ENCODE measurements around the gene FANCC. TPM values are rescaled to one million over a fixed set of nuclear protein-coding genes. Genes with fewer than 3 reads are reported as not detected.

Gene FANCC
- total RNA-seq, 3 donors from 2014 or later (not counting 1 experiment from before 2014, with no cell fraction given): 9.9 to 18.9 (median 12.8) TPM

GRCh38 chr9:95283673-95284072 is 33.8 kb downstream of the FANCC start:
- ATAC-seq (no peak), DNase-seq (no peak)
- peaks cover 19% of the 10 kb centered on the region for H3K36me3 Mint-ChIP-seq
- peaks cover 6 to 18% of the 10 kb centered on the region in 2 donors for H3K9me3 Mint-ChIP-seq
- intact Hi-C loops (cut with micrococcal nuclease): no loop called here
- H3K27ac ChIP-seq (ENCODE audit: low read length): no peak overlapping the region
- no peaks in the 10 kb centered on the region for H3K27me3 Mint-ChIP-seq (ENCODE audit: low read depth in 2 of 2)
- H3K4me1 ChIP-seq (ENCODE audit: control insufficient read depth, insufficient read depth, low read length): no peaks in the 10 kb centered on the region
- H3K4me3 ChIP-seq (ENCODE audit: low read length): no peak overlapping the region
- 100% methylated on average over 1 of the region's 2 CpGs for WGBS (ENCODE audit: insufficient coverage)
- no peaks in the 10 kb centered on the region for H3K4me1 Mint-ChIP-seq
- H3K27ac Mint-ChIP-seq: no peak overlapping the region
- H3K9me3 ChIP-seq (ENCODE audit: control insufficient read depth, insufficient read depth, low read length): no peaks in the 10 kb centered on the region
- H3K36me3 ChIP-seq (ENCODE audit: control insufficient read depth, insufficient read depth, low read length): no peaks in the 10 kb centered on the region
- H3K4me3 Mint-ChIP-seq: no peak overlapping the region
- H3K27me3 ChIP-seq (ENCODE audit: control insufficient read depth, insufficient read depth, low read length): no peaks in the 10 kb centered on the region
- TF ChIP-seq CTCF (IDR thresholded peaks at IDR 0.05): no peak

GRCh38 chr9:95282332-95282731 is 35.2 kb downstream of the FANCC start:
- H3K27ac ChIP-seq (ENCODE audit: low read length): no peak overlapping the region
- H3K4me1 Mint-ChIP-seq: no peaks in the 10 kb centered on the region
- H3K4me3 Mint-ChIP-seq: no peak overlapping the region
- no peaks in the 10 kb centered on the region for H3K4me1 ChIP-seq (ENCODE audit: control insufficient read depth, insufficient read depth, low read length)
- no peaks in the 10 kb centered on the region for H3K27me3 ChIP-seq (ENCODE audit: control insufficient read depth, insufficient read depth, low read length)
- DNase-seq: no peak
- peaks cover 6 to 18% of the 10 kb centered on the region in 2 donors for H3K9me3 Mint-ChIP-seq
- no peak for TF ChIP-seq CTCF (IDR thresholded peaks at IDR 0.05)
- intact Hi-C loops (cut with micrococcal nuclease): no loop called here
- no peaks in the 10 kb centered on the region for H3K27me3 Mint-ChIP-seq (ENCODE audit: low read depth in 2 of 2)
- H3K9me3 ChIP-seq (ENCODE audit: control insufficient read depth, insufficient read depth, low read length): no peaks in the 10 kb centered on the region
- peaks cover 19% of the 10 kb centered on the region for H3K36me3 Mint-ChIP-seq
- no peaks in the 10 kb centered on the region for H3K36me3 ChIP-seq (ENCODE audit: control insufficient read depth, insufficient read depth, low read length)
- ATAC-seq: no peak
- no peak overlapping the region for H3K27ac Mint-ChIP-seq
- no peak overlapping the region for H3K4me3 ChIP-seq (ENCODE audit: low read length)

- H3K27me3 Mint-ChIP-seq (ENCODE audit: low read depth in 2 of 2): no peaks in the 10 kb centered on the region
- Histone ChIP-seq H3K27me3 (ENCODE audit: control insufficient read depth, insufficient read depth, low read length) (no peaks in the 10 kb centered on the region), H3K4me3 (ENCODE audit: low read length) (no peak overlapping the region), H3K36me3 (ENCODE audit: control insufficient read depth, insufficient read depth, low read length) (no peaks in the 10 kb centered on the region), H3K27ac (ENCODE audit: low read length) (no peak overlapping the region), H3K4me1 (ENCODE audit: control insufficient read depth, insufficient read depth, low read length) (no peaks in the 10 kb centered on the region), H3K9me3 (ENCODE audit: control insufficient read depth, insufficient read depth, low read length) (no peaks in the 10 kb centered on the region)
- 100% methylated on average over 1 of the region's 1 CpG for WGBS (ENCODE audit: insufficient coverage)
- peaks cover 19% of the 10 kb centered on the region for H3K36me3 Mint-ChIP-seq
- ATAC-seq: no peak
- H3K4me3 Mint-ChIP-seq: no peak overlapping the region
- peaks cover 6 to 18% of the 10 kb centered on the region in 2 donors for H3K9me3 Mint-ChIP-seq
- TF ChIP-seq CTCF (IDR thresholded peaks at IDR 0.05): no peak
- H3K27ac Mint-ChIP-seq: no peak overlapping the region
- no peak for DNase-seq
- no peaks in the 10 kb centered on the region for H3K4me1 Mint-ChIP-seq
- intact Hi-C loops (cut with micrococcal nuclease): no loop called here
Observed at GRCh38 chr9:95280745-95281144, 36.8 kb downstream of the FANCC start.

- peaks cover 19% of the 10 kb centered on the region for H3K36me3 Mint-ChIP-seq
- H3K9me3 ChIP-seq (ENCODE audit: control insufficient read depth, insufficient read depth, low read length): no peaks in the 10 kb centered on the region
- no peak overlapping the region for H3K4me3 ChIP-seq (ENCODE audit: low read length)
- H3K9me3 Mint-ChIP-seq: peaks cover 6 to 18% of the 10 kb centered on the region in 2 donors
- DNase-seq: no peak
- peaks cover 11 to 16% of the 10 kb centered on the region in 2 donors for H3K4me1 Mint-ChIP-seq
- H3K27ac ChIP-seq (ENCODE audit: low read length): no peak overlapping the region
- no peak overlapping the region for H3K4me3 Mint-ChIP-seq
- H3K4me1 ChIP-seq (ENCODE audit: control insufficient read depth, insufficient read depth, low read length): no peaks in the 10 kb centered on the region
- no peaks in the 10 kb centered on the region for H3K27me3 ChIP-seq (ENCODE audit: control insufficient read depth, insufficient read depth, low read length)
- intact Hi-C loops (cut with micrococcal nuclease): no loop called here
- no peak for TF ChIP-seq CTCF (IDR thresholded peaks at IDR 0.05)
- H3K27ac Mint-ChIP-seq: no peak overlapping the region
- H3K27me3 Mint-ChIP-seq (ENCODE audit: low read depth in 2 of 2): no peaks in the 10 kb centered on the region
- no peaks in the 10 kb centered on the region for H3K36me3 ChIP-seq (ENCODE audit: control insufficient read depth, insufficient read depth, low read length)
- ATAC-seq: no peak
Observed at GRCh38 chr9:95277509-95277908, 40.0 kb downstream of the FANCC start.

Data from natural killer cell (primary cell).